Activated T-helper 17 cell treated with anti-CD3 and anti-CD28 coated beads, Interleukin-2, amount 50 U/mL, for 72 hours (primary cell): ENCODE results near the gene C11orf21. TPM values are rescaled to one million over a fixed set of nuclear protein-coding genes. Genes with fewer than 3 reads are reported as not detected.
A peak's percentile ranks its signal among the peaks of the same experiment; 100 is the strongest.

ENCODE experiments used
- ATAC-seq: fragments of 150-1000 bp; cut with Tn5 transposase; replicated peaks from 2 replicates; pipeline ENCODE4 v1.10.0; 2021; ENCODE audit warnings: mild to moderate bottlenecking, moderate library complexity
- H3K27ac Mint-ChIP-seq: one replicate; pipeline ENCODE4 v1.8.0; 2022; ENCODE audit warnings: mixed read lengths
- H3K27me3 Mint-ChIP-seq: one replicate; pipeline ENCODE4 v1.8.0; 2022; ENCODE audit warnings: mixed read lengths
- H3K36me3 Mint-ChIP-seq: one replicate; pipeline ENCODE4 v1.8.0; 2022; ENCODE audit warnings: low read depth, mild to moderate bottlenecking, mixed read lengths
- H3K4me1 Mint-ChIP-seq: one replicate; pipeline ENCODE4 v1.8.0; 2022; ENCODE audit warnings: mixed read lengths
- H3K4me3 Mint-ChIP-seq: one replicate; pipeline ENCODE4 v1.8.0; 2022; ENCODE audit warnings: mild to moderate bottlenecking, mixed read lengths
- H3K9me3 Mint-ChIP-seq: one replicate; pipeline ENCODE4 v1.8.0; 2022; ENCODE audit warnings: mixed read lengths
- total RNA-seq, 2 donors: library from RNA; stranded (reverse); gene quantifications; one replicate each; pipeline ENCODE4 v1.2.3, GENCODE V29; 2022

Gene C11orf21
- total RNA-seq, 2 donors from 2014 or later: 8.4 to 24.6 TPM

GRCh38 chr11:2269601-2270321 is 32.0 kb downstream of the C11orf21 start:
- Mint-ChIP-seq H3K27me3 (peaks cover 13% of the 10 kb centered on the region), H3K4me1 (peaks cover 14% of the 10 kb centered on the region), H3K27ac (no peak overlapping the region), H3K36me3 (no peaks in the 10 kb centered on the region), H3K9me3 (no peaks in the 10 kb centered on the region), H3K4me3 (peak overlapping the region; percentile 62)
- ATAC-seq: peak; percentile 19

GRCh38 chr11:2268729-2269600 is 32.8 kb downstream of the C11orf21 start:
- Mint-ChIP-seq H3K27ac (no peak overlapping the region), H3K36me3 (no peaks in the 10 kb centered on the region), H3K4me1 (peaks cover 14% of the 10 kb centered on the region), H3K27me3 (peaks cover 8% of the 10 kb centered on the region), H3K9me3 (no peaks in the 10 kb centered on the region), H3K4me3 (peak overlapping the region; percentile 62)
- peak; percentile 80 for ATAC-seq

- no peak for ATAC-seq
- Mint-ChIP-seq H3K27ac (no peak overlapping the region), H3K27me3 (peaks cover 6% of the 10 kb centered on the region)
These were observed 33.6 kb downstream of the C11orf21 start for GRCh38 chr11:2267851-2268728.

GRCh38 chr11:2267306-2267850 is 34.3 kb downstream of the C11orf21 start:
- H3K9me3 Mint-ChIP-seq: no peaks in the 10 kb centered on the region
- H3K27me3 Mint-ChIP-seq: peaks cover 3% of the 10 kb centered on the region
- no peak overlapping the region for H3K27ac Mint-ChIP-seq
- H3K4me3 Mint-ChIP-seq: peak overlapping the region; percentile 62
- ATAC-seq: no peak
- no peaks in the 10 kb centered on the region for H3K36me3 Mint-ChIP-seq
- peaks cover 14% of the 10 kb centered on the region for H3K4me1 Mint-ChIP-seq

More at GRCh38 chr11:2267851-2268728, 33.6 kb downstream of the C11orf21 start:
- Mint-ChIP-seq H3K4me1 (peaks cover 14% of the 10 kb centered on the region), H3K36me3 (no peaks in the 10 kb centered on the region), H3K9me3 (no peaks in the 10 kb centered on the region), H3K4me3 (peak overlapping the region; percentile 62)

GRCh38 chr11:2266586-2267305 is 35.0 kb downstream of the C11orf21 start:
- Mint-ChIP-seq H3K4me1 (peaks cover 14% of the 10 kb centered on the region), H3K36me3 (no peaks in the 10 kb centered on the region), H3K27me3 (peaks cover 3% of the 10 kb centered on the region), H3K27ac (no peak overlapping the region), H3K9me3 (no peaks in the 10 kb centered on the region), H3K4me3 (peak overlapping the region; percentile 80)
- ATAC-seq: no peak

GRCh38 chr11:2265854-2266585 is 35.7 kb downstream of the C11orf21 start:
- peaks cover 14% of the 10 kb centered on the region for H3K4me1 Mint-ChIP-seq
- peak overlapping the region; percentile 90 for H3K27ac Mint-ChIP-seq
- H3K4me3 Mint-ChIP-seq: peak overlapping the region; percentile 80
- no peaks in the 10 kb centered on the region for H3K36me3 Mint-ChIP-seq
- no peaks in the 10 kb centered on the region for H3K9me3 Mint-ChIP-seq
- H3K27me3 Mint-ChIP-seq: no peaks in the 10 kb centered on the region
- ATAC-seq: no peak

- Mint-ChIP-seq H3K9me3 (no peaks in the 10 kb centered on the region), H3K36me3 (no peaks in the 10 kb centered on the region), H3K4me1 (peaks cover 14% of the 10 kb centered on the region), H3K27ac (peak overlapping the region; percentile 90), H3K4me3 (peak overlapping the region; percentile 80), H3K27me3 (no peaks in the 10 kb centered on the region)
- ATAC-seq: peak; percentile 70
These were observed 36.3 kb downstream of the C11orf21 start for GRCh38 chr11:2265396-2265795.

GRCh38 chr11:2264366-2265053 is 37.2 kb downstream of the C11orf21 start:
- ATAC-seq: no peak
- H3K36me3 Mint-ChIP-seq: no peaks in the 10 kb centered on the region
- no peaks in the 10 kb centered on the region for H3K9me3 Mint-ChIP-seq
- H3K4me1 Mint-ChIP-seq: peaks cover 14% of the 10 kb centered on the region
- H3K27ac Mint-ChIP-seq: peak overlapping the region; percentile 90
- H3K4me3 Mint-ChIP-seq: no peak overlapping the region
- no peaks in the 10 kb centered on the region for H3K27me3 Mint-ChIP-seq

- H3K9me3 Mint-ChIP-seq: no peaks in the 10 kb centered on the region
- no peaks in the 10 kb centered on the region for H3K27me3 Mint-ChIP-seq
- no peak overlapping the region for H3K27ac Mint-ChIP-seq
- H3K4me1 Mint-ChIP-seq: peaks cover 14% of the 10 kb centered on the region
- no peaks in the 10 kb centered on the region for H3K36me3 Mint-ChIP-seq
- no peak for ATAC-seq
- H3K4me3 Mint-ChIP-seq: no peak overlapping the region
These were observed 37.9 kb downstream of the C11orf21 start for GRCh38 chr11:2263724-2264360.

- H3K9me3 Mint-ChIP-seq: no peaks in the 10 kb centered on the region
- no peak overlapping the region for H3K4me3 Mint-ChIP-seq
- H3K4me1 Mint-ChIP-seq: peaks cover 14% of the 10 kb centered on the region
- no peaks in the 10 kb centered on the region for H3K36me3 Mint-ChIP-seq
- H3K27ac Mint-ChIP-seq: no peak overlapping the region
- no peaks in the 10 kb centered on the region for H3K27me3 Mint-ChIP-seq
- no peak for ATAC-seq
These were observed 38.6 kb downstream of the C11orf21 start for GRCh38 chr11:2263071-2263565.

GRCh38 chr11:2262301-2263070 is 39.2 kb downstream of the C11orf21 start:
- H3K9me3 Mint-ChIP-seq: no peaks in the 10 kb centered on the region
- H3K36me3 Mint-ChIP-seq: no peaks in the 10 kb centered on the region

More at GRCh38 chr11:2262301-2263070, 39.2 kb downstream of the C11orf21 start:
- ATAC-seq: no peak
- Mint-ChIP-seq H3K27ac (no peak overlapping the region), H3K4me3 (no peak overlapping the region), H3K27me3 (no peaks in the 10 kb centered on the region), H3K4me1 (peaks cover 14% of the 10 kb centered on the region)
